22Rv1 (cell line): ENCODE data around the gene LETMD1.

Experiments used
- H3K27ac ChIP-seq: fragments of 450-650 bp; 2 replicates; pipeline ENCODE4 v1.5.1; 2017
- ZFX ChIP-seq: fragments of 450-650 bp; IDR thresholded peaks from 2 replicates; pipeline ENCODE4 v1.6.1; 2017; ENCODE audit warnings: antibody characterized with exemption, borderline replicate concordance
- TF ChIP-seq, protein P1 (sequence below): fragments of 450-650 bp; IDR thresholded peaks from 2 replicates; pipeline ENCODE4 v1.5.1; 2017; ENCODE audit warnings: mild to moderate bottlenecking

LETMD1 gene

GRCh38 chr12:51067229-51067628 lies 19.1 kb downstream of the LETMD1 start:
- H3K27ac ChIP-seq, result peak overlapping the region; percentile 53; the same call in 1 of the 2 replicates
- TF ChIP-seq ZFX, result no peak
- TF ChIP-seq, protein P1, sequence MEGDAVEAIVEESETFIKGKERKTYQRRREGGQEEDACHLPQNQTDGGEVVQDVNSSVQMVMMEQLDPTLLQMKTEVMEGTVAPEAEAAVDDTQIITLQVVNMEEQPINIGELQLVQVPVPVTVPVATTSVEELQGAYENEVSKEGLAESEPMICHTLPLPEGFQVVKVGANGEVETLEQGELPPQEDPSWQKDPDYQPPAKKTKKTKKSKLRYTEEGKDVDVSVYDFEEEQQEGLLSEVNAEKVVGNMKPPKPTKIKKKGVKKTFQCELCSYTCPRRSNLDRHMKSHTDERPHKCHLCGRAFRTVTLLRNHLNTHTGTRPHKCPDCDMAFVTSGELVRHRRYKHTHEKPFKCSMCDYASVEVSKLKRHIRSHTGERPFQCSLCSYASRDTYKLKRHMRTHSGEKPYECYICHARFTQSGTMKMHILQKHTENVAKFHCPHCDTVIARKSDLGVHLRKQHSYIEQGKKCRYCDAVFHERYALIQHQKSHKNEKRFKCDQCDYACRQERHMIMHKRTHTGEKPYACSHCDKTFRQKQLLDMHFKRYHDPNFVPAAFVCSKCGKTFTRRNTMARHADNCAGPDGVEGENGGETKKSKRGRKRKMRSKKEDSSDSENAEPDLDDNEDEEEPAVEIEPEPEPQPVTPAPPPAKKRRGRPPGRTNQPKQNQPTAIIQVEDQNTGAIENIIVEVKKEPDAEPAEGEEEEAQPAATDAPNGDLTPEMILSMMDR, result no peak

DNA sequence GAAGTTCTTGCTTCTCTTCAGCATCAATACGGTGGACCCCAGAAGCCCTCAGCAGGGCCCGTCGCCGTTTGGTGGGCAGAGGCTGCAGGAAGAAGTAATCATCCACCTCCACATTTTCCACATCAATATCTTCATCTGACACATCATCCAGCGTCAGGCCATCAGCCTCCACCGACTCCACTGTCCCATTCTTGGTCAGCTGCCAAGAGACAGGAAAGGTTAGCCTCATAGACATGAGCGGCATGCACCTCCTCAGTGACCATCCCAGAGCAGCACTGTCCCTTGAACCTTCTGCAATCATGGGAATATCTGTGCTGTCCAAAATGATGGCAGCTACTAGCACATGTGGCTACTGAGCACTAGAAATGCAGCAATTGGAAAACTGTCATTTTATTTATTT lies 19.6 kb downstream of the LETMD1 start:
- TF ChIP-seq, protein P1, result no peak
- no peak for TF ChIP-seq ZFX
- peak overlapping the region; percentile 53; the same call in 1 of the 2 replicates for H3K27ac ChIP-seq

GRCh38 chr12:51070004-51070403 lies 21.9 kb downstream of the LETMD1 start:
- TF ChIP-seq, protein P1, result no peak
- TF ChIP-seq ZFX, result no peak
- peak overlapping the region; percentile 53 for H3K27ac ChIP-seq

GRCh38 chr12:51071663-51072062 lies 23.5 kb downstream of the LETMD1 start:
- TF ChIP-seq, protein P1, result no peak
- TF ChIP-seq ZFX, result no peak
- H3K27ac ChIP-seq, result peak overlapping the region; percentile 53; the same call in 1 of the 2 replicates

- H3K27ac ChIP-seq, result peak overlapping the region; percentile 19; the same call in 1 of the 2 replicates
- TF ChIP-seq ZFX, result no peak
- TF ChIP-seq, protein P1, result no peak
Observed at GRCh38 chr12:51075390-51075789, 27.3 kb downstream of the LETMD1 start.

- TF ChIP-seq, protein P1, result no peak
- no peak for TF ChIP-seq ZFX
- peak overlapping the region; percentile 19; the same call in 1 of the 2 replicates for H3K27ac ChIP-seq
Observed at GRCh38 chr12:51076236-51076930, 28.3 kb downstream of the LETMD1 start.

- no peak for TF ChIP-seq ZFX
- TF ChIP-seq, protein P1, result no peak
- peak overlapping the region; percentile 19; the same call in 1 of the 2 replicates for H3K27ac ChIP-seq
Observed at GRCh38 chr12:51077930-51078329, 29.8 kb downstream of the LETMD1 start.

- H3K27ac ChIP-seq, result peak overlapping the region; percentile 19; the same call in 1 of the 2 replicates
Observed at GRCh38 chr12:51078346-51078745, 30.2 kb downstream of the LETMD1 start.

GRCh38 chr12:51078866-51079265 lies 30.7 kb downstream of the LETMD1 start:
- 0 out of 2 replicates have a peak overlapping the region, but pooled peaks have one; percentile 84 for H3K27ac ChIP-seq
